ENCODE measurements around the gene PEDS1.
A peak's percentile ranks its signal among the peaks of the same experiment; 100 is the strongest.

Gene PEDS1

GRCh38 chr20:50145566-50145965 is 8.0 kb downstream of the PEDS1 start:
- in situ Hi-C loops (cut with HindIII; ENCODE audit: low pct_ligation_motif_present, low sequenced_read_pairs) = no loop called here
- no peaks in the 10 kb centered on the region for H3K27me3 ChIP-seq (replicated peaks)
- peaks cover 38% of the 10 kb centered on the region for H3K36me3 ChIP-seq (replicated peaks)
- peak overlapping the region; percentile 98 for H3K27ac ChIP-seq
- TF ChIP-seq CTCF (IDR thresholded peaks at IDR 0.05; ENCODE audit: low read depth, low read length, missing control alignments) = no peak
- DNase-seq = no peak
- H3K4me3 ChIP-seq (ENCODE audit: low read depth, low read length) = no peak overlapping the region

GRCh38 chr20:50144362-50144761 is 9.2 kb downstream of the PEDS1 start:
- no peaks in the 10 kb centered on the region for H3K27me3 ChIP-seq (replicated peaks)
- DNase-seq = peak; percentile 98
- peak overlapping the region; percentile 98 for H3K27ac ChIP-seq
- in situ Hi-C loops (cut with HindIII; ENCODE audit: low pct_ligation_motif_present, low sequenced_read_pairs) = no loop called here
- H3K36me3 ChIP-seq (replicated peaks) = peaks cover 47% of the 10 kb centered on the region
- no peak for TF ChIP-seq CTCF (IDR thresholded peaks at IDR 0.05; ENCODE audit: low read depth, low read length, missing control alignments)
- no peak overlapping the region for H3K4me3 ChIP-seq (ENCODE audit: low read depth, low read length)

GRCh38 chr20:50142812-50143211 is 10.7 kb downstream of the PEDS1 start:
- H3K27ac ChIP-seq = no peak overlapping the region
- in situ Hi-C loops (cut with HindIII; ENCODE audit: low pct_ligation_motif_present, low sequenced_read_pairs) = no loop called here
- H3K36me3 ChIP-seq (replicated peaks) = peaks cover 42% of the 10 kb centered on the region
- DNase-seq = no peak
- no peak for TF ChIP-seq CTCF (IDR thresholded peaks at IDR 0.05; ENCODE audit: low read depth, low read length, missing control alignments)
- no peaks in the 10 kb centered on the region for H3K27me3 ChIP-seq (replicated peaks)
- no peak overlapping the region for H3K4me3 ChIP-seq (ENCODE audit: low read depth, low read length)

- DNase-seq = no peak
- peaks cover 34% of the 10 kb centered on the region for H3K36me3 ChIP-seq (replicated peaks)
- H3K4me3 ChIP-seq (ENCODE audit: low read depth, low read length) = no peak overlapping the region
- in situ Hi-C loops (cut with HindIII; ENCODE audit: low pct_ligation_motif_present, low sequenced_read_pairs) = no loop called here
- peak overlapping the region; percentile 25 for H3K27ac ChIP-seq
- no peaks in the 10 kb centered on the region for H3K27me3 ChIP-seq (replicated peaks)
- TF ChIP-seq CTCF (IDR thresholded peaks at IDR 0.05; ENCODE audit: low read depth, low read length, missing control alignments) = no peak
These were observed 11.5 kb downstream of the PEDS1 start for GRCh38 chr20:50141811-50142561.

- no peak for DNase-seq
- no peak for TF ChIP-seq CTCF (IDR thresholded peaks at IDR 0.05; ENCODE audit: low read depth, low read length, missing control alignments)
- H3K4me3 ChIP-seq (ENCODE audit: low read depth, low read length) = no peak overlapping the region
- in situ Hi-C loops (cut with HindIII; ENCODE audit: low pct_ligation_motif_present, low sequenced_read_pairs) = no loop called here
- H3K27ac ChIP-seq = no peak overlapping the region
- H3K27me3 ChIP-seq (replicated peaks) = no peaks in the 10 kb centered on the region
- H3K36me3 ChIP-seq (replicated peaks) = peaks cover 34% of the 10 kb centered on the region
These were observed 12.4 kb downstream of the PEDS1 start for GRCh38 chr20:50141018-50141675.

Measured in brain microvascular endothelial cell (primary cell).